GM12892 (cell line): ENCODE results near the gene NR5A1.

ENCODE experiments used
- DNase-seq: peaks from one replicate; pipeline ENCODE4 v3.0.0; 2011; ENCODE audit not compliant: insufficient read length
- FAIRE-seq: peaks from 2 replicates; lab custom pipeline; 2011; peaks lifted over from hg19 to GRCh38; lab: Jason Lieb, UNC
- POLR2A ChIP-seq: IDR thresholded peaks from 2 replicates; pipeline ENCODE4 v1.6.1; 2011; ENCODE audit warnings: low read depth, low read length, control low read depth
- POLR2AphosphoS5 ChIP-seq: IDR thresholded peaks from 2 replicates; pipeline ENCODE4 v1.6.1; 2011; ENCODE audit warnings: low read depth, low read length, control low read depth
- TAF1 ChIP-seq: IDR thresholded peaks from 2 replicates; pipeline ENCODE4 v1.6.1; 2011; ENCODE audit warnings: low read depth, mild to moderate bottlenecking, control low read depth, low read length, borderline replicate concordance

NR5A1 gene

GRCh38 chr9:124512806-124513204 lies 5.6 kb upstream of the NR5A1 start:
- no peak for TF ChIP-seq TAF1
- no peak for FAIRE-seq

GRCh38 chr9:124511891-124512805 lies 4.9 kb upstream of the NR5A1 start:
- DNase-seq (peak; percentile 23), FAIRE-seq (no peak)
- no peak for TF ChIP-seq TAF1

More at GRCh38 chr9:124512806-124513204, 5.6 kb upstream of the NR5A1 start:
- peak; percentile 18 for DNase-seq

- TF ChIP-seq TAF1 (no peak), POLR2AphosphoS5 (no peak), POLR2A (no peak)
- FAIRE-seq = no peak
- DNase-seq = peak; percentile 19
Measured at GRCh38 chr9:124511426-124511840, 4.2 kb upstream of the NR5A1 start.

- no peak for TF ChIP-seq TAF1
- TF ChIP-seq POLR2AphosphoS5 = no peak
- no peak for TF ChIP-seq POLR2A
- DNase-seq (peak; percentile 14), FAIRE-seq (no peak)
Measured at GRCh38 chr9:124510650-124511425, 3.6 kb upstream of the NR5A1 start.

GRCh38 chr9:124507880-124508423 lies 753 bp upstream of the NR5A1 start:
- DNase-seq = no peak
- no peak for FAIRE-seq
- TF ChIP-seq POLR2A (no peak), TAF1 (no peak), POLR2AphosphoS5 (no peak)

GRCh38 chr9:124506433-124506832 lies 766 bp downstream of the NR5A1 start:
- no peak for TF ChIP-seq TAF1
- TF ChIP-seq POLR2A = no peak
- no peak for TF ChIP-seq POLR2AphosphoS5
- no peak for FAIRE-seq
- peak; percentile 15 for DNase-seq

GRCh38 chr9:124505901-124506346 lies 1.3 kb downstream of the NR5A1 start:
- FAIRE-seq = no peak
- no peak for DNase-seq
- TF ChIP-seq POLR2A (no peak), POLR2AphosphoS5 (no peak), TAF1 (no peak)

GRCh38 chr9:124505006-124505900 lies 1.9 kb downstream of the NR5A1 start:
- no peak for DNase-seq
- FAIRE-seq = no peak
- TF ChIP-seq POLR2AphosphoS5 (no peak), POLR2A (no peak), TAF1 (no peak)

GRCh38 chr9:124504530-124505005 lies 2.6 kb downstream of the NR5A1 start:
- DNase-seq (no peak), FAIRE-seq (no peak)
- TF ChIP-seq TAF1 (no peak), POLR2A (no peak), POLR2AphosphoS5 (no peak)

GRCh38 chr9:124503713-124504529 lies 3.3 kb downstream of the NR5A1 start:
- FAIRE-seq (no peak), DNase-seq (no peak)
- TF ChIP-seq POLR2AphosphoS5 = no peak
